Measurements from ENCODE around the gene USP7.

The USP7 gene

DNA sequence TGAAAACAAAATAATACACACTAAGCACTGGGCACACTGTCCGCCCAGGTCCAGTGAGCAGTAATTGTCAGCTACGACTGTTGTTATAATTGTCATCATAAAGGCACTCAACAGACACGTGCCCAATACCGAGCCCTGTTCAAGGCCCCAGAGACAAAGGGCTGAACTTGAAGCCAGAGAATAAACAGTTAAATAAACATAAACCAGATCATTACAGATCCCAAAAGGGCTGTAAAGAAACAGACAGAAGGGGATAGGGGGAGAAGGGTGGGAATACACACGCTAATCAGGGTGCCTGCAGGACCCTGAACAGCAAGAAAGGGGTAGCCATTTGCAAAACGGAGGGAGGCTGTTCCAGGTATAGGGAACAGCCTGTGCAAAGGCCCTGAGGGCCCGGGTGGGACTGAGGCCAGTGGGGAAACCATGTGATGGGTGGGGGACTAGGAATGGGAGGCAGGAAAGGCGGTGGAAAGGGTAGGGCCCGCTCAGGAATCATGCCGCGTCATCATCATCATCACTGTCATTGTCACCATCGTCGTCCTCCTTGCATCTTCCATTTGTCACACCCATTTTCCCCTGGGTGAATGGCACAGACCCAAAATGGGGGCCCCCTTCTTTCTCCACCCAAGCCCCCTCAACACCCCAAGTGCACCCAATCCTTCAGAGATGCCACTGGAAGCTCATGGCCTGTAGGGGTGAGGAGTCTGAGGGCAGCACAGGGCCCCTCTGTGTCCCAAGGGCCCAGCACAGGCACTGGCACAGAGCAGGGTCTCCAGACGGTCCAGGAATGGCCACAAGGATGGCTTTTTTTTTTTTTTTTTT is 101.2 kb downstream of the USP7 start:
- H3K27me3 Mint-ChIP-seq: peaks cover 2% of the 10 kb centered on the region
- H3K4me1 Mint-ChIP-seq (ENCODE audit: low read depth): peaks cover 27% of the 10 kb centered on the region
- intact Hi-C loops (cut with micrococcal nuclease): loop anchor here (10.0 kb wide), 1 partner anchor 208 kb away; no protein-coding TSS in a partner anchor
- H3K4me3 Mint-ChIP-seq: no peak overlapping the region
- no peaks in the 10 kb centered on the region for H3K9me3 Mint-ChIP-seq
- H3K27ac Mint-ChIP-seq: no peak overlapping the region
- H3K36me3 Mint-ChIP-seq (ENCODE audit: low read depth): peaks cover 32% of the 10 kb centered on the region

DNA sequence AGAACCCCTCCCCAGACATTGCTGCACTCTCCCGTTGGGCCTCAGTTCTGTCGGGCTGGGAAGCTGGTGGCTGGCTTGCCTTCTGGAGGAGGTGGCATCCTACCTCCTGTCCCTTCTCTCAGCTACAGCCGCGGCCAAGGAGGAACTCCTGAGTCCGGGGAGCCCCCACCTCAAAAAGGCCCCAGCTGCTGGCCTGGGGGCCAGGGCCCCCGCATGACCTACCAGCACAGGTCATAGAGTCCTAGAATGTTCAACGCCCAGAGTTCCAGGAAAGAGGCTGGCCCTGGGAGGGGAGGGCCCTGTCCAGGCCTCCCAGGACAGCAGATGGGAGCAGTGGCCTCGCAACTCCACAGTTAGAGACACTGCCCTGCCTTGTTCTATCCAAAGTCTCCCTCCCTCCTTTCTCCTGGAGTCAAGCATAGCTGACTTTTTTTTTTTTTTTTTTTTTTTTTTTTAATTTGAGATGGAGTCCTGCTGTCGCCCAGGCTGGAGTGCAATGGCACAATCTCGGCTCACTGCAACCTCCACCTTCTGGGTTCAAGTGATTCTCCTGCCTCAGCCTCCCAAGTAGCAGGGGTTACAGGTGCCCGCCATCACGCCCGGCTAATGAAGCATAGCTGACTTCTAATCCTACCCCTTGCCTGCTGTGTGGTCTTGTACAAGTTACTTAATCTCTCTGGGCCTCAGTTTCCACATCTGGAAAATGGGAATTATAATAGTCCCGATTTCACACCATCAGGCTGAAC is 102.0 kb downstream of the USP7 start:
- intact Hi-C loops (cut with micrococcal nuclease): loop anchor here (10.0 kb wide), 1 partner anchor 207 kb away; no protein-coding TSS in a partner anchor
- Mint-ChIP-seq H3K27me3 (no peaks in the 10 kb centered on the region), H3K9me3 (no peaks in the 10 kb centered on the region), H3K36me3 (ENCODE audit: low read depth) (peaks cover 40% of the 10 kb centered on the region), H3K27ac (no peak overlapping the region), H3K4me1 (ENCODE audit: low read depth) (peaks cover 19% of the 10 kb centered on the region), H3K4me3 (no peak overlapping the region)

DNA sequence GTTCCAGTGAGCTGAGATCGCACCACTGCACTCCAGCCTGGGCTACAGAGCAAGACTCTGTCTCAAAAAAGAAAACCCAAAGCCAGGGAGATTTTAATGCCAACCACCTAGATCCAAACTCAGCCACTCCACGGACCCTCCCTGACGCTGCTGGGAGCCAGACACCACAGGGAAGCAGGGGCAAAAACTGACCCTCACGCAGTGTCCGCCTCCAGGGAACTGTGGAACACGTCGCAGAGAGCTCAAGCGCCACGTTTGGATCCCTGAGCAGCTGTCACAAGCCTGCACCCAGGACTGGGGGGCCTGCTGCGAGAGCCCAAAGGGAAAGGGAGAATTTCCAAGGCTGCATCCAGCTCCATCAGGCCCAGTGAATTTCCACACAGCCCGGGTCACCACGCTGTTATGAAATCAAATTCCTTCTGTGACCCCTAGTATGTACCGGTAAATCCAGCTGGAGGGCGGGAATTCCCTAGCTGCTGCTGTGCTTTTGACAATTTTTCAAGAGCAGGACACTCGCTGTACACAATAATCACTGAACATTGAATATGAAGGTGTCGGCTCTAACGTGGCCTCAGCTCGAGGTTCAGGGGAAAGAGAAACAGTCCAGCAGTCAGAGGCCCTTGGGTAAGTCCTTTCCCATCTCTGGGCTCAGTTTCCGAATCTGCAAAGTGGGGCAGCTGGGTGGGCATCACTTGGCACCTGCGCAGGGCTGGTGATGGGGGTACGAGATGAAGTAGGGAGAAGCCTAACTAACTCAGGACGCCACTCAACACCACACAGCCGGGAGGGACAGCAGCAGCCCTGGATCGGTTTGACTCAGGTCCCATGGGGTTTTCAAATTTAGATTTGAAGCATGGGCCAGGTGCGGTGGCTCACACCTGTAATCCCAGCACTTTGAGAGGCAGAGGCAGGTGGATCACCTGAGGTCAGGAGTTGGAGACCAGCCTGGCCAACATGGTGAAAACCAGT is 103.5 kb downstream of the USP7 start:
- Mint-ChIP-seq H3K4me3 (no peak overlapping the region), H3K9me3 (no peaks in the 10 kb centered on the region), H3K36me3 (ENCODE audit: low read depth) (peaks cover 55% of the 10 kb centered on the region), H3K27me3 (no peaks in the 10 kb centered on the region), H3K4me1 (ENCODE audit: low read depth) (peaks cover 4% of the 10 kb centered on the region), H3K27ac (no peak overlapping the region)
- intact Hi-C loops (cut with micrococcal nuclease): loop anchor here (10.0 kb wide), 1 partner anchor 205 kb away; no protein-coding TSS in a partner anchor

DNA sequence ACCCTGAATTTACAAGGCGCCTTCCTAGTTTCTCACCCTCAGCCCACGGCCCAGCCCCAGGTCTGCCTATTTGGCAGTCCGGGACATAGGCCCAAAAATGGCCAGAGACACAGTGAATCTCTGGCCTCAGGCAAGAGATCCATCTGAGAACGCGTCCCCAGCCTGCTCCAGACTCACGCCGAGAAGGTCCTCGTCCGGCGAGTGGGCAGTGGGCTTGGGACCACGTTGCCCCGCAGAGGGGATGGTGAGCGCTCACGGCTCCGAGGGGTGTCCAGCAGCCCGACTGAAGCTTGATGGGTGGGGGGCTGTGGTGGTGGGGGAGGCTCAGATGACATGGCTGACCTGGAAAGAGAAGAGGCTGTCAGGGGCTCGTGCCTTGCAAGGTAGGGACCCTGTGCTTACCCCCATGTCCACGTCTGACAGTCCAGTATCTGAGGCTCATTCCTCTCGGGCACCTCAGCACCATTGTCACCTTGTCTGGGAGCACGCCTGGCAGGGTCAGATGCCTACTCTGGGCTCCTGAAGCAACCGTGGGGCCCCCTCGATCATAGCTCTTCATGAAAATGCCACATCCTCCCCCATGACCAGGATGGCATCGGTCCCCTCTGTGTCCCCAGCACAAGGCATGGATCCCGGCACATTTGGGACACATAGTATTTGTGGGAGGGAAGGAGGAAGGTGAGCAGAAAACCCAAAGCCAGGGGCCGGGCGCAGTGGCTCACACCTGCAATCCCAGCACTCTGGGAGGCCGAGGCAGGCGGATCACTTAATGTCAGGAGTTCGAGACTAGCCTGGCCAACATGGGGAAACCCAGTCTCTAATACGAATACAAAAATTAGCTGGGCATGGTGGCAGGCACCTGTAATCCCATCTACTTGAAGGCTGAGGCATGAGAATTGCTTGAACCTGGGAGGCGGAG is 104.5 kb downstream of the USP7 start:
- Mint-ChIP-seq H3K27ac (no peak overlapping the region), H3K27me3 (no peaks in the 10 kb centered on the region), H3K4me1 (ENCODE audit: low read depth) (no peaks in the 10 kb centered on the region), H3K4me3 (no peak overlapping the region), H3K9me3 (no peaks in the 10 kb centered on the region), H3K36me3 (ENCODE audit: low read depth) (peaks cover 65% of the 10 kb centered on the region)
- intact Hi-C loops (cut with micrococcal nuclease): no loop called here

- peaks cover under 1% of the 10 kb centered on the region for H3K4me1 Mint-ChIP-seq (ENCODE audit: low read depth)
- intact Hi-C loops (cut with micrococcal nuclease): no loop called here
- no peaks in the 10 kb centered on the region for H3K27me3 Mint-ChIP-seq
- H3K4me3 Mint-ChIP-seq: no peak overlapping the region
- peaks cover 95% of the 10 kb centered on the region for H3K36me3 Mint-ChIP-seq (ENCODE audit: low read depth)
- no peaks in the 10 kb centered on the region for H3K9me3 Mint-ChIP-seq
- H3K27ac Mint-ChIP-seq: no peak overlapping the region
These were observed 107.7 kb downstream of the USP7 start for GRCh38 chr16:8855972-8856371.

- H3K27ac Mint-ChIP-seq: no peak overlapping the region
- peaks cover 8% of the 10 kb centered on the region for H3K4me1 Mint-ChIP-seq (ENCODE audit: low read depth)
- H3K9me3 Mint-ChIP-seq: no peaks in the 10 kb centered on the region
- peaks cover 97% of the 10 kb centered on the region for H3K36me3 Mint-ChIP-seq (ENCODE audit: low read depth)
- no peaks in the 10 kb centered on the region for H3K27me3 Mint-ChIP-seq
- no peak overlapping the region for H3K4me3 Mint-ChIP-seq
- intact Hi-C loops (cut with micrococcal nuclease): no loop called here
These were observed 108.5 kb downstream of the USP7 start for GRCh38 chr16:8855051-8855786.

DNA sequence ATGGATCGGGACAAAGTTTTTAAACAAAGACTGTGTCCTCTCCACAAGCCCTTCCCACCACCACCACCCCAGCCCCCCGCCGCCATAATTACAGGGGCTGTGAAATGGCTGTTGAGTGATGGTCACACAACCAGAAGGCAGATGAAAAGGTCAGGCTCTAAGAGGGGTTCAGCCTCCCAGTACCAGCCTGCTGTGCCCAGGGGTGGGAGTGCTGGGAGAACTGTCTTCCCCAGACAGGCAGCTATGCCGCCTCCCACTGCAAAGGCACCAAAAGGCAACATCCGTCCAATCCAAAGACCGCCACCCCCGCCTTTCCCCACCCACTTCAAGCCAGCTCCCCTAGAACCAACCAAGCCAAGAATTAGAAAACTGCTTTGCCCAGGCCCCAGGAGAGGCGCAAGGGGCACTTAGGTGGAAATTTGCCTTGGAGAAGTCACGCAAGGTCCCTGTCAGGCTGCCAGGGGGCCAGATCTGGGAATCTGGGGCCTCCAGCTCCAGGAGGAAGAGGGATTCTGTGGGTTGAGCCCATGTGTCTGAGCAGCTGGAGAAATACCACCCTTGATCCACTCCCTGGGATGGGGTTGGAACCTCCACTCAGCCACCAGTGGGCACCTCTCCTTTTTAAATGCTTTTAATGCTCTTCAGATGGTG is 109.3 kb downstream of the USP7 start:
- Mint-ChIP-seq H3K27ac (no peak overlapping the region), H3K4me1 (ENCODE audit: low read depth) (peaks cover 16% of the 10 kb centered on the region), H3K4me3 (no peak overlapping the region), H3K9me3 (no peaks in the 10 kb centered on the region), H3K27me3 (no peaks in the 10 kb centered on the region), H3K36me3 (ENCODE audit: low read depth) (peaks cover 97% of the 10 kb centered on the region)
- intact Hi-C loops (cut with micrococcal nuclease): no loop called here

- no peak overlapping the region for H3K27ac Mint-ChIP-seq
- H3K4me3 Mint-ChIP-seq: no peak overlapping the region
- intact Hi-C loops (cut with micrococcal nuclease): no loop called here
- H3K4me1 Mint-ChIP-seq (ENCODE audit: low read depth): peaks cover 23% of the 10 kb centered on the region
- H3K27me3 Mint-ChIP-seq: no peaks in the 10 kb centered on the region
- peaks cover 97% of the 10 kb centered on the region for H3K36me3 Mint-ChIP-seq (ENCODE audit: low read depth)
- no peaks in the 10 kb centered on the region for H3K9me3 Mint-ChIP-seq
These were observed 110.1 kb downstream of the USP7 start for GRCh38 chr16:8853611-8854010.

DNA sequence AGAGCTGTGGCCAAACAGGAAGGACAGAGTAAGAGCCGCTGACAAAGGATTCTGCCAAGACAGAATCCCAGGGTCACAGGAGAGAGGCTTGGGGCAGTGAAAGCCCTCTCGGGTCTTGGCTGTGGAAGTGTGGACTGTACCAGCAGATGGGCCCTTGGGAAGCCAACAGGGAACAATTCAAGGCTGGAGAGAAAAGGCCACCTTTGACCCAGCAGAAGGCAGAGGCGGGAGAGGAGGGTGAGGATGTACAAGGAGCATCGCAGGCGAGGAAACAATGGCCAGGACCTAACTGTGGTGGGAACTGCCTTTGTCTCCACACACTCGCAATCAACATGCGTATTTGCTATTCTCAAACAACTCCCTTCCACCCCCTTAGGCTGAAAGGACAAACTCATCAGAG is 110.6 kb downstream of the USP7 start:
- Mint-ChIP-seq H3K27me3 (no peaks in the 10 kb centered on the region), H3K36me3 (ENCODE audit: low read depth) (peaks cover 97% of the 10 kb centered on the region), H3K9me3 (no peaks in the 10 kb centered on the region), H3K4me3 (no peak overlapping the region), H3K4me1 (ENCODE audit: low read depth) (peaks cover 23% of the 10 kb centered on the region), H3K27ac (no peak overlapping the region)
- intact Hi-C loops (cut with micrococcal nuclease): no loop called here

DNA sequence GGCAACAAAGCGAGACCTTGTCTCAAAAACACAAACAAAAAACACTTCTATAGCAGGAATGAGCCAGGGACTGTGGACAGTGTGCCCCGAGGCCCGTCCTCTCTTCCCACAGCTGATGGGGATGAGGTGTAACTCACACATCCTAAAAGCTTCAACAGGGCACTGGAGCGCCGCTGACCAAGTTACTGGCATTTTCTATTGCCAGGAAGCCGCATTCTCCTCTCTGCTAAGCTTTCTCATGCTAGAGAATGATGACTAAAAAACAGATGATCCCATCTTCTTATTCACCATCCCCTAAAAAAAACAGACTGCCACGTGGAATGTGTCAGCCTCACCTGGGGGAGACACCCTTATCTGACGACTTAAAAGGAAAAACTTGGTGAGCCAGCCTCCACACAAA is 111.2 kb downstream of the USP7 start:
- H3K36me3 Mint-ChIP-seq (ENCODE audit: low read depth): peaks cover 97% of the 10 kb centered on the region
- no peak overlapping the region for H3K27ac Mint-ChIP-seq
- H3K4me3 Mint-ChIP-seq: no peak overlapping the region
- no peaks in the 10 kb centered on the region for H3K27me3 Mint-ChIP-seq
- H3K9me3 Mint-ChIP-seq: no peaks in the 10 kb centered on the region
- peaks cover 23% of the 10 kb centered on the region for H3K4me1 Mint-ChIP-seq (ENCODE audit: low read depth)
- intact Hi-C loops (cut with micrococcal nuclease): no loop called here

DNA sequence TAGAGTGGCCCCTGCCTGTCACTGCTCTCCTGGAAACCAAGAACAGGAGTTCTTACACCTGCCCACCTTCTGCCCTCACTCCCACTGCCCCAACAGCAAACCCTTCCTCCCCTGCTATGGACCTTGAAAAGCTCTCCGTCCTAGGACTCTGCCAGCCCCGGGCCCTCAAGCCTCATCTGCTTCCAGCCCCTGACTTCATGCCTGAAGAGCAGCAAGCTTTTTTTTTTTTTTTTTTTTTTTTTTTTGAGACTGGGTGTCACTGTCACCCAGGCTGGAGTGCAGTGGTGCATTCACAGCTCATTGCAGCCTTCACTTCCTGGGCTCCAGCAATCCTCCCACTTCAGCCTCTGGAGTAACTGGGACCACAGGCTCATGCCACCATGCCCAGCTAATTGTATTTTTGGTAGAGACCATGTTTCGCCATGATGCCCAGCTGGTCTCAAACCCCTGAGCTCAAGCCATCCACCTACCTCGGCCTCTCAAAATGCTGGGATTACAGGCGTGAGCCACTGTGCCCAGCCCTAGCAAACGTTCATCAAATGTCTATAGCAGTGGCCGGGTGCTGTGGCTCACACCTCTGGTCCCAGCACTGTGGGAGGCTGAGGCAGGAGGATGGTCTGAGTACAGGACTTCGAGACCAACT is 111.8 kb downstream of the USP7 start:
- no peaks in the 10 kb centered on the region for H3K9me3 Mint-ChIP-seq
- H3K27ac Mint-ChIP-seq: no peak overlapping the region
- intact Hi-C loops (cut with micrococcal nuclease): no loop called here
- peaks cover 23% of the 10 kb centered on the region for H3K4me1 Mint-ChIP-seq (ENCODE audit: low read depth)
- H3K36me3 Mint-ChIP-seq (ENCODE audit: low read depth): peaks cover 97% of the 10 kb centered on the region
- H3K4me3 Mint-ChIP-seq: no peak overlapping the region
- H3K27me3 Mint-ChIP-seq: no peaks in the 10 kb centered on the region

Measured in dendritic cell treated with granulocyte-macrophage colony-stimulating factor and Interleukin-4, amounts not matched to agents 40 ng/mL and 50 ng/mL, for 4 days (primary cell).